Right ventricle myocardium superior (tissue), 1 donor: ENCODE results near the gene SLC25A12. TPM values are rescaled to one million over a fixed set of nuclear protein-coding genes. Genes with fewer than 3 reads are reported as not detected.

Source experiments
- ATAC-seq: fragments of 200-7000 bp; cut with Tn5 transposase; one replicate; pipeline ENCODE4 v1.9.1; 2020; ENCODE audit warnings: mild to moderate bottlenecking; ENCODE audit not compliant: poor library complexity
- DNase-seq: peaks from one replicate; pipeline ENCODE4 v3.0.0-alpha.2; 2020
- intact Hi-C: fragments of 100-400 bp; cut with DNase I; formaldehyde crosslinking; loops from one replicate; pipeline ENCODE4 v1.11.2; 2022
- total RNA-seq: library from RNA; stranded (reverse); fragmentation: NEBNext Ultra II Directional; extraction: Animal tissue kit (Norgen Biotek cat#: 25700); gene quantifications from one replicate; pipeline ENCODE4 v1.2.1, GENCODE V29; 2021
- donor health status: DM: no; HTN: yes; CAD: no; lungs with severe emphysema.

SLC25A12 gene
- total RNA-seq, 1 donor from 2014 or later: 107 TPM

- intact Hi-C loops: no loop called here
- DNase-seq (no peak), ATAC-seq (peak; percentile 30)
These were observed 734 bp downstream of the SLC25A12 start for GRCh38 chr2:171893196-171893823.

DNA sequence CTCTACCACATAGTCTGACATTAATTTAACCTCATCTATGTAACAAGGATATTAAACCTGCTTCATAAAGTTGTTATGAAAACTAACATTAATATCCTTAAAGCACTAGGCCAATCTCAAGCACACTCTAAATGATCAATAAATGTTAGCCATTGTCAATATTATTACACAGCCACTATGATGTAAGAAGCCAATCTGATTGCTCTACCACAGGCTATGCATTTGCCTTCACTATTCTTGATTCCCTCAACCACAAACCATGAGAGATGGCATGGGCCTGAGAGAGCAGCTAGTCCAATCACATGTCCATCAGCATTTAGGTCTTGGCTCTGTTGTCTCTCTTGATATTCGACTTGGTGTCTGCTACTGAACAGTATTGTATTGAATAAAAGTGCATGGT is 4.2 kb downstream of the SLC25A12 start:
- DNase-seq (no peak), ATAC-seq (no peak)
- intact Hi-C loops: no loop called here

DNA sequence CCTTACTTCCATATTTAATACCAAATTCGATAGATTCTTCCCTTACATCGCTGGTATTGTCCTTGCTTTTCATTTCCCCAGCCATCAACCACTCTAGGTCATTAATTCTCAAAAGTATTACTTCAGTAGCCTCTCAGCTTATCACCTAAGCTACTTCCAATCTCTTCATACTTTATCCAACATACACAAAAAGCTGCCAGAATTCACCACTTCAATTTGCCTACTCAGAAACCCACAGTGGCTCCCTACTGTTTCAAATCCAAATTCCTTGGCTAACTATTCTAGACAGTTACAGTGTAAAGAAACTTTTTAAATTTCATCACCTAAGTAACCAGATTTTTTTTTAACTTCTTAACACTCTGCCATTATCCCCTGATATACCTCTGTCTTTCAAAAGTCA is 4.7 kb downstream of the SLC25A12 start:
- ATAC-seq (no peak), DNase-seq (no peak)
- intact Hi-C loops: no loop called here

DNA sequence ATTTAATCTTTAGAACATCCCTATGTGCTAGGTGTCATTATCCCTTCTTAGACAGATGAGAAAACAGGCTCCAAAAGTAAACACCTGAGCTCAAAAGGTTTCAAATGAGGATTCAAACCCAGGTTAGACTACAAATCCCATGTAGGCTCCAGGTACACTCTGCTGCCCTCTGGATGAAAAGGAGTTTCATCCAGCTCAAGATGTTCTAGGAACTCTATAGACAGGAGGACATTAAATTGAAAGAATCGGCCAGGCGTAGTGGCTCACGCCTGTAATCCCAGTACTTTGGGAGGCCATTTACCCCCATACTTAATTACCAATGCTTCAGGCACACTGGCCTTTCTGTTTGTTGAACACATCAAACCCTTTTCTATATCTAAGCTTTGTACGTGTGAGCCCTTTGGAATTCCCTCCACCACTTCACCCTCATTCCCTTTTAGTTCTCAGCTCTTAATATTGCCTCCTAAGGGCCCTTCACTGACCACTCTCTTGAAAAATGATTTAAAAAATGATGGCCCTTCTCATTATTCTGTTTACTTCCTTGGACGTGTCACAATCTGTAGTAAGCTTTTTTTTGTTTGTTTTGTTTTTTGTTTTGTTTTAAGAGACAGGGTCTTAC is 10.7 kb downstream of the SLC25A12 start:
- intact Hi-C loops: no loop called here
- DNase-seq: no peak
- no peak for ATAC-seq

DNA sequence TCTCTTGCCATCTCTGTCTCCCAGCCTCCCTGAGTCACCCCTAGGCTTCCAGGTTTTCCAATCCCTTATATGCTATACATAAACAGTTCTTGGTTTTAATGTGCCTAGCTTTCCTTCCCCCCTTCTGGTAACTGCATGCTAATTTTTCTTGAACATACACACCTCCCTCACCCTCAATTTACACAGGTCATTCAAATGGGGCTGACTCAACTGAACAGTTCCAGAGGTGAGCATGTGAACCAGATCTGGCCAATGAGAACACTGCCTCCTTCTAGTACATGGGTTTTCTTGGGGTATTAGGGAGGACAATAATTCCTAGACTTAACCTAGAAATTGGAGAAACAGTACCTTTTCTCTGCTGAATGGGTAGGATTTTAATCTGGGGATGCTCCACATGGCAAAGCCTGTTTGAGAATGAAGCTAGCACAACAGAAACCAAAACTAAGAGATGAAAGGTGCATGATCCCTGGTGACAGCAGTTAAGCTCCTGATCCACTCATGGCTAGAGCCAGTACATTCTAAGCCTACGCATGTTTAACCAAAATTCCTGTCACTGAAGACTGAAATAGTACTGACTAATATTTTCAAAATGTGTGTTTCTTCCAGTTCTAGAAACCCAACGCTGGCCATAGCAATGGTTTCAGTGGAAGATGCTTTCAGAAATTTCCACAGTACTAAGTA is 11.8 kb downstream of the SLC25A12 start:
- ATAC-seq: no peak
- intact Hi-C loops: no loop called here
- DNase-seq: no peak

- intact Hi-C loops: no loop called here
- ATAC-seq: no peak
These were observed 13.3 kb downstream of the SLC25A12 start for GRCh38 chr2:171880774-171881173.

GRCh38 chr2:171879865-171880264 is 14.2 kb downstream of the SLC25A12 start:
- ATAC-seq: peak; percentile 37
- DNase-seq: no peak
- intact Hi-C loops: no loop called here

More at GRCh38 chr2:171880774-171881173, 13.3 kb downstream of the SLC25A12 start:
- no peak for DNase-seq

DNA sequence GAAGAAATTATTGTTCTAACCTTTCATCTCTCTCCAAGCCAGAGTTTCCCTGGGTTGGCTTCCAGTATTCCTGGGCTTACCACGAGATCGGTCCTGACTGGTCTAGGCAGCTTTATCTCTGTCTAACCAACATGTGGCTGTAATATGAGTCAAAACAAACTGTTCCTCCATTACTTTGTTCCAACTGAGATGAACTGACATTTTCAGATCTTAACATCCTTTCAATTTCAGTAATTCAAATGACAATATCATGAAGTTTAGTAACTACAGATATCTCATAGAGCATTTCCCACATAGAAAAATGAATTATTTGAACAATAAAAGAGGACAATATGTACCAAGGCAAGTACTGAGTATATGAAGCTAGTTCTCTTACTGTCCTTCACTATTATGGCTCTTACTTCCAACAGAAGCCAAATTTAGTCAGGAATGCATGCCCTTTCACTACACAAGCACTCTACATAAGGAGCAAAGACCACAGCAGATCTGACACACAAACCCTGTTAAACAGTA is 15.5 kb downstream of the SLC25A12 start:
- peak; percentile 83 for ATAC-seq
- no peak for DNase-seq
- intact Hi-C loops: no loop called here

- intact Hi-C loops: no loop called here
- DNase-seq (no peak), ATAC-seq (no peak)
These were observed 19.1 kb downstream of the SLC25A12 start for GRCh38 chr2:171874963-171875362.

DNA sequence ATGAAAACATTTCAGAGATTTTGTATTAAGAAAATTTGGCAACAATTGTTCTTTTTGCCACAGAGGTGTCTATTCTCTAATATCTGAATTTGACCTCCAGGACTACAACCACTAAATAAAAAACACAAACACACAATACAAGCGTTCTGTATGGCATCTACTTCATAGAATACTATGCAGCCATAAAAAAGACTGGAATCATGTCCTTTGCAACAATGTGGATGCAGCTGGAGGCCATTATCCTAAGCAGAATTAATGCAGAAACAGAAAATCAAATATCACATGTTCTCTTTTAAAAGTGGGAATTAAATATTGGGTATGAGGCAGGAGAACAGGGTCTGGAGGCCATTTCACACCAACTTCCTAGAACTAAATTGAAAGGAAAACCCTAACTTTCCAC is 19.5 kb downstream of the SLC25A12 start:
- ATAC-seq (no peak), DNase-seq (no peak)
- intact Hi-C loops: no loop called here

DNA sequence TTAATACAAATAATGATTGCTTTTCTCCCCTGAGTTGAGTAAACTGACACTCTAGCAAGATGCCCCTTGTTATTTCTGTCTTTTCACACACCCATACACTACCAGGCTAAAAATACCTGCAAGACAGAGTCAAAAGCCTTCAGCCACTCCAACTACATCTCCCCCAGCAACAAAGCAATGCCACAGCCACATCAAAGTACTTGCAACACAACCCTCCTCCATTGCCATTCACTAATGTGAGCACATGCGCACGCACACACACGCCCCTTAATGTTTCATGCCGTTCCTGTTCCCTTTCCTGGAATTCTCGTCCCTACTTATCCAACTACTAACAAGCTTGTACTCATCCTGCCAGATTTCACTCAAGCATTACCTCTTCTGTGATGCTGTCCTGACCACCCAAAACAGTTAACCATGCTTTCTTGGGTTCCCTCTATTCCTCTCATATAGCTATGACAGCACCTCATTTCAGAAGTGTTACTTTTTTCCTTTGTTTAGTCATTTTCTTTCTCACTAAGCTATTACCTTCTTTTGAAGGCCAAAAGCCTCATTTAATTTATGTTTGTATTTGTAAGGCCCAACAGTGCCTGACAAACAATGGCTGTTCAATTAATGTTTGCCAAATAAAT is 29.6 kb downstream of the SLC25A12 start:
- ATAC-seq: peak; percentile 93
- DNase-seq: no peak
- intact Hi-C loops: no loop called here

GRCh38 chr2:171862501-171862900 is 31.5 kb downstream of the SLC25A12 start:
- DNase-seq: no peak
- ATAC-seq: no peak
- intact Hi-C loops: no loop called here

DNA sequence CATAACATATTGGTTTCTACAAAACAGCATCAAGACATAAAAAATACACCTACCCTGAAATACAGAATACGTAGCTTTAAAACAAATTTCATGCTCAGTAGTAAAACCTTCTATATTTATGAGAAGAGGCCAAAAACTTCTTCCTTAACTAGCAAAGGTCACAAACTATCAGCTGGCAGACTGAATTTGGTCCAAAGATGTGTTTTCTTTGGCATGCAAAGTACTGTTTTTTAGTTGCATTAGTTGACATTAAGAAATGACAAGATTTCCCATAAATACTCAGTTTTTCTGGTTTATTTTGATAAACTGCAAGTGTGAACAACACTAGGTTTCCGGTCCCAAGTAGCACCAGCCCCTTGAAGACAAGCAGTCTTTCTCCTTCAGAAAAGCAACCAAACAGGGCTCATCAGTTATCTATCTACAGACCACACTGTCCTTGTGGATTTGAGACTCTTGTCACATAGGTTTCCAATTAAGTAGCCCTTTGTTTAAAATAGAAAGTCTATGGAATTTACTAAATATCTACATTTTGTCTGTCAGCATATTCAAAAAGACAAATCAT is 35.6 kb downstream of the SLC25A12 start:
- ATAC-seq: peak; percentile 48
- intact Hi-C loops: no loop called here
- DNase-seq: no peak

DNA sequence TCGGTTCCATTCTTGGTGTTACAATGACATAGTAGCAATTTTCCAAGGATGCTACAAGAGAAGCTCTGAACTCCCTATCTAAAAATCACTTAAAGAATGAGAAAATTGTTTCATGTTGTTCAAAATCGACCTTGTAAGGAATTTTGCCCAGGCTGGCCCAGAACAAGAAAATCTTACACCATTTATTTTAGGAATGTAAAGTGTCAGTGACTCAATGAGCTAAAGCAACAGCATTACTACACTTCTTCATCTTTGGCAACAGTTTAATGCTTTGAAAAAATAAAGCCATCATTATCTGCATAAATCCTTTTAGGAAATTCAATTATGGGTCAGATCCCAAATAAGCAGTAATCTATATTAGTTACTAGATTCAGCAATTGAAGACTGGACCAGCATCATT is 38.6 kb downstream of the SLC25A12 start:
- DNase-seq: no peak
- intact Hi-C loops: no loop called here
- no peak for ATAC-seq

GRCh38 chr2:171852366-171852888 is 41.6 kb downstream of the SLC25A12 start:
- intact Hi-C loops: no loop called here
- DNase-seq (no peak), ATAC-seq (no peak)

DNA sequence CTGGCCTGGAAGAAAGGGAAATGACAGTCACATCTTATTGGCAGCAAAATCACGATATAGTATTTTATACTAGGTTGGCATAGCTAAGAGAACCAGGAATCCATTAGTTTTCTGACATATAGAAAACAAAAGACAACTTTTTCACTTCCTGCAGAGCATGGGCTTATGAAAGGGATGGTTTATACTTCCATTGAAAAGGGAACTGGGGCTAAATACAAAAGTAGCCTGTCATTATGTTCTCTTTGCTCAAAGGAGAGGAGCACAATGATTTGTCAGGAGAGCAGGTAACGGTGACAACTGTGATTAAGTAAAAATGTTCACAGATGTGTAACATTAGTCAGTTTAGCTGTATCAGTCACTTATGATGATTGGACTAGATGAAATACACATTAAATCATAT is 46.4 kb downstream of the SLC25A12 start:
- intact Hi-C loops: no loop called here

GRCh38 chr2:171846894-171847293 is 47.1 kb downstream of the SLC25A12 start:
- DNase-seq: no peak
- intact Hi-C loops: no loop called here
- no peak for ATAC-seq

More for the DNA sequence above, 46.4 kb downstream of the SLC25A12 start:
- ATAC-seq (no peak), DNase-seq (no peak)

DNA sequence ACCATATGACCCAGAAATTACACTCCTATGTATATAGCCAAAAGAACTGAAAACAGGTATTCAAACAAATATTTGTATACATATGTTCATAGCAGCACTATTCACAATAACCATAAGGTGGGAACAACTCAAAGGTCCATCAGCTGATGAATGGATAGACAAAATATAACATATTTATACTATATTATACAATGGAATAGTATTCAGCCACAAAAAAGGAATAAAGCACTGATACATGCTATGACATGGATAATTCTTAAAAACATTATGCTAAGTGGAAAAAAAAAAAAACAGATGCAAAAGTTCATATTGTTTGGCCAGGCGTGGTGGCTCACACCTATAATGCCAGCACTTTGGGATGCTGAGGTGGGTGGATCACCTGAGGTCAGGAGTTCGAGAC is 52.0 kb downstream of the SLC25A12 start:
- intact Hi-C loops: no loop called here
- ATAC-seq (no peak), DNase-seq (no peak)

DNA sequence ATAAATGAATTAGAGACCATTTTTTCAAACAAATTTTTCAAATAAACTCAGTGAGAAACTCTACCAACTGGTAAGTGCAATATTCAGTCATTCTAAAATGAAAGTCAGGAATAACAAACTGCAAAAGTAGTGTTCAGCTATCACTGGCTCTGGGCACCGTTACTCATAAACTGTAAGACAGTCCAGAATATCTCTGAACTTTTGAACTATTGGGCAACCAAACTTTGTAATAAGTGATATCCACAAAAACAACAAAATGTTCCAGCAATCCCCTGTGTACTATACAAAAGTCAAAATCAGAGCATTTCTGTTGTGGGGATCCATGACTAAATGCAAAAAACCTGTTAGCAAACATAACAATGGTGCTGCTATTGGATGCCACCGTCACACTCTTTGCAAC is 56.3 kb downstream of the SLC25A12 start:
- no peak for DNase-seq
- ATAC-seq: peak; percentile 84
- intact Hi-C loops: no loop called here
